Pancreas (tissue), 10 donors: ENCODE data around the gene RTN4RL1. TPM values are rescaled to one million over a fixed set of nuclear protein-coding genes. Genes with fewer than 3 reads are reported as not detected.

ENCODE experiments used
- ATAC-seq, 4 donors: fragments of 200-7000 bp; cut with Tn5 transposase; one replicate each; pipeline versions ENCODE4 v1.8.0 to v1.9.1; 2020; ENCODE audit warnings: mild to moderate bottlenecking in 4 of 4, moderate library complexity in 4 of 4
- DNase-seq, 6 donors: peaks; one replicate each; pipeline ENCODE4 v3.0.0-alpha.2; 2020
- FAIRE-seq: peaks from 2 replicates; lab custom pipeline; 2012; peaks lifted over from hg19 to GRCh38; lab: Jason Lieb, UNC
- H3K27ac ChIP-seq, 4 donors: fragments of 200-600 bp; sonication (generic); 1 replicate in 3 of 4; 2 replicates in 1 of 4; pipeline versions ENCODE4 v1.5.0 to v1.8.0; 2020
- H3K27me3 ChIP-seq, 4 donors: fragments of 200-600 bp; one replicate each; pipeline ENCODE4 v1.8.0; 2021
- H3K36me3 ChIP-seq, 3 donors: fragments of 200-600 bp; sonication (generic) in 1 of 3; one replicate each; pipeline versions ENCODE4 v1.5.0 to v1.8.0; 2020 to 2021
- H3K4me1 ChIP-seq, 3 donors: fragments of 200-600 bp; one replicate each; pipeline ENCODE4 v1.8.0; 2021
- H3K4me3 ChIP-seq, 4 donors: fragments of 200-600 bp; sonication (generic) in 2 of 4; one replicate each; pipeline versions ENCODE4 v1.5.0 to v1.8.0; 2020 to 2021
- H3K9me3 ChIP-seq, 4 donors: fragments of 200-600 bp; one replicate each; pipeline ENCODE4 v1.8.0; 2021
- CTCF ChIP-seq, 4 donors: fragments of 200-600 bp; sonication (generic) in 3 of 4; IDR thresholded peaks; one replicate each; pipeline versions ENCODE4 v1.5.0 to v1.8.0; 2021; ENCODE audit warnings: antibody characterized with exemption in 4 of 4
- WGBS, 2 donors: extraction: QIAGEN DNeasy Blood & Tissue Kit; methylation state at CpG; one replicate each; pipeline ENCODE4 v1.1.7; 2013; 5-methylcytosine and 5-hydroxymethylcytosine counted together
- intact Hi-C, 3 donors: fragments of 100-400 bp; cut with DNase I; formaldehyde crosslinking; loops; one replicate each; pipeline versions ENCODE4 v1.11.1 to v1.14.2; 2022
- polyA plus RNA-seq, 2 donors: library from polyadenylated mRNA; stranded (reverse); fragments of 200-250 nt; gene quantifications; one replicate each; pipeline ENCODE4 v1.2.3, GENCODE V29; 2013
- total RNA-seq, 6 donors: library from RNA; stranded (reverse); fragmentation: NEBNext Ultra II Directional in 4 of 6; extraction: Animal tissue kit (Norgen Biotek cat#: 25700) in 4 of 6; gene quantifications; one replicate each; pipeline versions ENCODE4 v1.2.1 to v1.2.4, GENCODE V29; 2021 to 2023
- donor health status: healthy with polysubstance abuse.
- donor health status: DM: no; HTN: no; CAD: no; lungs with moderate emphysema.
- donor health status: DM: no; HTN: no; CAD: no.
- donor health status: control.
- donor health status: control.
- donor health status: Bipolar disorder and iron deficiency.
- donor health status: DM: yes; HTN: yes; CAD: no.
- donor health status: DM: no; HTN: no; CAD: no.
- donor health status: DM: no; HTN: no; CAD: no.
- donor health status: DM: yes; HTN: yes; CAD: no.

RTN4RL1 gene
- total and polyA plus RNA-seq, 8 donors, result 0.93 to 3.6 (median 2.1) TPM

GRCh38 chr17:1904273-1905182 is 120.6 kb downstream of the RTN4RL1 start:
- no peaks in the 10 kb centered on the region for H3K9me3 ChIP-seq
- TF ChIP-seq CTCF (IDR thresholded peaks at IDR 0.05), result no peak
- peaks cover 0 to 17% (median 2%) of the 10 kb centered on the region in 4 donors for H3K27me3 ChIP-seq
- DNase-seq (peak in 1 of 6 donors; percentile 9), FAIRE-seq (no peak), ATAC-seq (no peak)
- no peak overlapping the region for H3K27ac ChIP-seq
- 62 to 69% methylated on average over 17 of the region's 17 CpGs for WGBS, 2 donors
- intact Hi-C loops, result loop anchor here in 1 of 3 donors (5.0 kb wide), 2 partner anchors 123 to 138 kb away; partner anchors contain the start of genes OVCA2 and RTN4RL1
- no peaks in the 10 kb centered on the region for H3K36me3 ChIP-seq
- peaks cover 0 to 6% (median 0%) of the 10 kb centered on the region in 3 donors for H3K4me1 ChIP-seq
- no peak overlapping the region for H3K4me3 ChIP-seq

GRCh38 chr17:1899403-1900000 is 125.6 kb downstream of the RTN4RL1 start:
- H3K27ac ChIP-seq, result no peak overlapping the region
- 91 to 92% methylated on average over 8 of the region's 8 CpGs for WGBS, 2 donors
- FAIRE-seq (no peak), ATAC-seq (no peak), DNase-seq (no peak)
- no peaks in the 10 kb centered on the region for H3K27me3 ChIP-seq
- no peaks in the 10 kb centered on the region for H3K4me1 ChIP-seq
- intact Hi-C loops, result no loop called here
- peaks cover 0 to 36% (median 7%) of the 10 kb centered on the region in 3 donors for H3K36me3 ChIP-seq
- H3K9me3 ChIP-seq, result no peaks in the 10 kb centered on the region
- no peak for TF ChIP-seq CTCF (IDR thresholded peaks at IDR 0.05)
- H3K4me3 ChIP-seq, result no peak overlapping the region

GRCh38 chr17:1898872-1899271 is 126.3 kb downstream of the RTN4RL1 start:
- no peak overlapping the region for H3K4me3 ChIP-seq
- whole genome bisulfite sequencing, 2 donors, result 86 to 91% methylated on average over 12 of the region's 12 CpGs
- no peaks in the 10 kb centered on the region for H3K9me3 ChIP-seq
- no peaks in the 10 kb centered on the region for H3K27me3 ChIP-seq
- FAIRE-seq (no peak), DNase-seq (no peak), ATAC-seq (no peak)
- intact Hi-C loops, result no loop called here
- no peak for TF ChIP-seq CTCF (IDR thresholded peaks at IDR 0.05)
- no peaks in the 10 kb centered on the region for H3K4me1 ChIP-seq
- no peak overlapping the region for H3K27ac ChIP-seq
- peaks cover 0 to 40% (median 7%) of the 10 kb centered on the region in 3 donors for H3K36me3 ChIP-seq

- Histone ChIP-seq H3K36me3 (peaks cover 0 to 40% (median 7%) of the 10 kb centered on the region in 3 donors), H3K4me1 (no peaks in the 10 kb centered on the region), H3K9me3 (no peaks in the 10 kb centered on the region), H3K27ac (no peak overlapping the region), H3K27me3 (no peaks in the 10 kb centered on the region), H3K4me3 (no peak overlapping the region)
- no peak for DNase-seq
- FAIRE-seq, result no peak
- TF ChIP-seq CTCF (IDR thresholded peaks at IDR 0.05), result no peak
- intact Hi-C loops, result no loop called here
- no peak for ATAC-seq
- WGBS, 2 donors, result 93 to 94% methylated on average over 17 of the region's 17 CpGs
These were observed 126.8 kb downstream of the RTN4RL1 start for GRCh38 chr17:1898332-1898731.
